GM08714 (cell line): ENCODE data around the gene CEP55.

Experiments used
- H3K4me3 ChIP-seq: fragments of 200-500 bp; sonication (Bioruptor generic); 2 replicates; pipeline ENCODE4 v1.5.1; 2014; ENCODE audit warnings: mild to moderate bottlenecking, low read length, inconsistent platforms
- ZNF274 ChIP-seq: IDR thresholded peaks from 2 replicates; pipeline ENCODE4 v1.6.1; 2012; ENCODE audit warnings: mild to moderate bottlenecking, low read depth, low read length

Gene CEP55

GRCh38 chr10:93553482-93554315 lies 57.3 kb downstream of the CEP55 start:
- TF ChIP-seq ZNF274 = no peak
- H3K4me3 ChIP-seq = no peak overlapping the region

DNA sequence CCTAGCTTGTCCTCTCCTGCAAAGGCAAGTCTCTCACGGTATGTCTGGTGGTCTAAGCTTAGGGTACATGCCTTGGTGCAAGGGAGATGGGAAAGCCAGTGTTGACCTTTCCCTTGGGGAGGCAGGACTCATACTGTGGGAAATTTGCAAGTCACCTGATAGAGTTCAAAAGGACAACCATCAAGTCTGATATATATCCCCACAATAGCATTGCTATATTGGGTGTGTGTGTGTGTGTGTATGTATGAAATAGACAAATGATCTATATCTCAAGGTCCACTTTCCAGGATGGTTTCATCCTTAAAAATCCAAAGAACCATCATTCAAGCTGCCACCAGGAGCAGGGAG lies 57.9 kb downstream of the CEP55 start:
- no peak overlapping the region for H3K4me3 ChIP-seq
- TF ChIP-seq ZNF274 = no peak

DNA sequence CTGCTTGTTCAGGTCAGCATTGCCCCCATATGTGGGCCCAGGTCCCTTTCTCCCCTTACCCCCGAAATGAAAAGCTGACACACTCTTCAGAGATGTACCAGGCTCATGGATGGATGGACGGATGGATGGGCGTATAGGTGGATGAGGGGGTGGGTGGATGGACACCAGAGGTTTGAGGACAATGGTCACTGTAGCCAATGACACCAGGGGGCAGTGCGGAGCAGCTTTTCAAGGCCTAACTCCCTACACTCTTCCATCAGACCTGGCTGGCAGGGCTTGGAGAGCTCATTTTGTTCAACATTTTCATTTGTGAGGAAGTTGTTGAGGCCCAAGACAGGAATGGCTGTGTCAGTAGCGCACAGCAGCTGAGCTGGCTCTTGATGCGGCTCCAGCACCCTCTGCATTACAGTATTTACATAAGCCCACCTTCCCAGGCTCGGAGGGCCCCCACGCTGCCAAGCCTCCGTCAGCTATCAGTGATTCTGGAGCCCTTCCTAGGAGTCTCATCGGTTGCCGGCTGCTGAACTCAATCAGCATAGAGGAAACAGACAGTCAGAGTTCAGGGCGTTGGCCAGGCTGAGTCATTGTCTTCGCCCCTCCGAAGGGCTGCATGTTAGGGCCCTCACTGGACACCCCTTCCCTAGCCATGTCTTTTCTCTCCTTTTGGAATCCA lies 58.5 kb downstream of the CEP55 start:
- H3K4me3 ChIP-seq = no peak overlapping the region
- no peak for TF ChIP-seq ZNF274

GRCh38 chr10:93559490-93559889 lies 63.1 kb downstream of the CEP55 start:
- no peak overlapping the region for H3K4me3 ChIP-seq
- no peak for TF ChIP-seq ZNF274

DNA sequence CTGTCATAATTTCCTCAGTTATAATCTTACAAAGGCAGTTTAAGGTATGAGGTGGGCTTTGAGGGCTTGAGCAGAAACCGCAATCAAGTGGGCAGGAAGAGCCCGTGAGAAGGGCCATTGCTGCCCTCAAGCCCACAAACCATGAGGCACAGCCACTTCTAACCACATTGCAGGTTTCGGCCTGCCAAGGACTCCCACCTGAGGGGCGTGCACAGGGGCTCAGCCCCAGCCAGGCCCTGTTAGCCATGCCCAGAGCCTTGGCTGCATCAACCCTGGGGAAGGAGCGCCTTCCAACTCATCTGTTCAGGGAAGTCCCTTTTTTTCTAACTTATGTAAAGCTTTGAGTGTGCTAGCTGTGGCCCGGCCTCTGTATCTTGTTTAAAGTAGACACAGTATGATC lies 64.1 kb downstream of the CEP55 start:
- H3K4me3 ChIP-seq = no peak overlapping the region
- TF ChIP-seq ZNF274 = no peak

GRCh38 chr10:93565446-93565845 lies 69.0 kb downstream of the CEP55 start:
- no peak for TF ChIP-seq ZNF274

DNA sequence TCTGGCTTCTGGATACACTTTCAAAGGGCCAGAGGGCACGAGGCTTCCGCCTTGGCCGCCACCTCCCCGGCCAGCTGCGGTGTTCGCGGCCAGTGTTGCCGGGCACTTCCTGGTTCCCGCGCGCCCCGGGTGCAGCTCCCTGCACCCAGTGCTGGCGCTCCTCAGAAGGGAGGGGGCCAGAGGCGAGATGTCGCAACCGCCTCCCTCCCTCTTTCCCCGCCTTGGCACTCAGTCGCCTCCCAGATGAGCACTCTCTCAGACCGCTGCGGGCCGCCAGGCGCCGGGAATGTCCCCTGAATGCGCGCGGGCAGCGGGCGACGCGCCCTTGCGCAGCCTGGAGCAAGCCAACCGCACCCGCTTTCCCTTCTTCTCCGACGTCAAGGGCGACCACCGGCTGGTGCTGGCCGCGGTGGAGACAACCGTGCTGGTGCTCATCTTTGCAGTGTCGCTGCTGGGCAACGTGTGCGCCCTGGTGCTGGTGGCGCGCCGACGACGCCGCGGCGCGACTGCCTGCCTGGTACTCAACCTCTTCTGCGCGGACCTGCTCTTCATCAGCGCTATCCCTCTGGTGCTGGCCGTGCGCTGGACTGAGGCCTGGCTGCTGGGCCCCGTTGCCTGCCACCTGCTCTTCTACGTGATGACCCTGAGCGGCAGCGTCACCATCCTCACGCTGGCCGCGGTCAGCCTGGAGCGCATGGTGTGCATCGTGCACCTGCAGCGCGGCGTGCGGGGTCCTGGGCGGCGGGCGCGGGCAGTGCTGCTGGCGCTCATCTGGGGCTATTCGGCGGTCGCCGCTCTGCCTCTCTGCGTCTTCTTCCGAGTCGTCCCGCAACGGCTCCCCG lies 70.2 kb downstream of the CEP55 start, which contains the start of gene FFAR4:
Gene FFAR4, plus strand, starts transcription at position 231 of the 842 bp plus-strand sequence. Its CDS starts 56 bp downstream, at position 287.
- TF ChIP-seq ZNF274 = no peak
- no peak within 1 kb of the TSS for H3K4me3 ChIP-seq

More at GRCh38 chr10:93565446-93565845, 69.0 kb downstream of the CEP55 start:
- no peak overlapping the region for H3K4me3 ChIP-seq

GRCh38 chr10:93567277-93568104 lies 71.1 kb downstream of the CEP55 start:
- no peak overlapping the region for H3K4me3 ChIP-seq
- no peak for TF ChIP-seq ZNF274

- no peak for TF ChIP-seq ZNF274
- no peak overlapping the region for H3K4me3 ChIP-seq
Measured at GRCh38 chr10:93568105-93568390, 71.6 kb downstream of the CEP55 start.

GRCh38 chr10:93570383-93570782 lies 74.0 kb downstream of the CEP55 start:
- H3K4me3 ChIP-seq = no peak overlapping the region
- no peak for TF ChIP-seq ZNF274

GRCh38 chr10:93572606-93573005 lies 76.2 kb downstream of the CEP55 start:
- no peak for TF ChIP-seq ZNF274
- H3K4me3 ChIP-seq = no peak overlapping the region

- no peak for TF ChIP-seq ZNF274
- no peak overlapping the region for H3K4me3 ChIP-seq
Measured at GRCh38 chr10:93573051-93573909, 76.9 kb downstream of the CEP55 start.

GRCh38 chr10:93573924-93574323 lies 77.5 kb downstream of the CEP55 start:
- no peak overlapping the region for H3K4me3 ChIP-seq
- TF ChIP-seq ZNF274 = no peak

DNA sequence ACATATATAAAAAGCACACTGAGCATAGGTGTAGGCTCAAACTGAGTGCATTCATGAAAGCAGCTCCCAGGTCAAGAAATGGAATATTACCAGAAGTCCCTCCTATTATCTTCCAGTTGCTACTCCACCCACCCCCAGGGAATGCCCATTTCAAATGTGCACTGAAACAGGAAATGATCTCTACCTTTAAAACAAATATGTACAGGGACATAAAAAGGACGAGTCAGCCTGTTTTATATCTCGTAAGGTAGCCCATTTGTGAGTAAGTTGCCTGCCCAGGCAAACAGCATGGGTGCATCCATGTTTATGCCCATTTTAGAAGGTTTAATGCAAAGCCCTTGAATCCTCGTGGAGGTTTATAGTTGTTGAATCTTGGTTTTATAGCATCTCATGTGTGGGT lies 80.5 kb downstream of the CEP55 start:
- TF ChIP-seq ZNF274 = no peak
- no peak overlapping the region for H3K4me3 ChIP-seq
